HL-60 (cell line): ENCODE measurements around the gene NOLC1.

Experiments
- DNase-seq, 2 experiments: peaks; one replicate each; pipeline ENCODE4 v3.0.0-alpha.2; 2010 to 2020; ENCODE audit warnings: low read depth in 1 of 2, low spot score in 1 of 2
- H3K27ac ChIP-seq: fragments of 250-450 bp; sonication (Bioruptor Pico); replicated peaks from 2 replicates; pipeline ENCODE4 v1.5.1; 2020; ENCODE audit warnings: mild to moderate bottlenecking, moderate library complexity
- H3K27me3 ChIP-seq: fragments of 250-450 bp; sonication (Bioruptor Pico); 2 replicates; pipeline ENCODE4 v1.5.1; 2021; ENCODE audit warnings: mild to moderate bottlenecking, moderate library complexity; ENCODE audit not compliant: insufficient read depth, poor library complexity, severe bottlenecking
- H3K4me3 ChIP-seq: replicated peaks from 2 replicates; pipeline ENCODE4 v1.5.1; 2011; ENCODE audit warnings: mild to moderate bottlenecking, control low read depth, low read length; ENCODE audit not compliant: insufficient read depth
- CTCF ChIP-seq: IDR thresholded peaks from one replicate; pipeline ENCODE4 v1.5.1; 2011; ENCODE audit warnings: low read length, control low read depth, inconsistent platforms; ENCODE audit not compliant: insufficient read depth
- GABPA ChIP-seq: IDR thresholded peaks from 2 replicates; pipeline ENCODE4 v1.6.1; 2012; ENCODE audit warnings: low read depth
- POLR2AphosphoS5 ChIP-seq: IDR thresholded peaks from 2 replicates; pipeline ENCODE4 v1.6.1; 2012; ENCODE audit warnings: low read depth
- REST ChIP-seq: IDR thresholded peaks from 2 replicates; pipeline ENCODE4 v1.6.1; 2012; ENCODE audit warnings: low read depth; ENCODE audit not compliant: insufficient replicate concordance
- SPI1 ChIP-seq: IDR thresholded peaks from 2 replicates; pipeline ENCODE4 v1.6.1; 2012; ENCODE audit warnings: low read depth, mild to moderate bottlenecking, borderline replicate concordance

Gene NOLC1

GRCh38 chr10:102133373-102134195, 18.6 kb upstream of the NOLC1 start:
- peak overlapping the region; percentile 93 for H3K4me3 ChIP-seq
- TF ChIP-seq CTCF (no peak), GABPA (no peak; the same call in 1 of the 2 replicates), SPI1 (peak; percentile 88)
- H3K27me3 ChIP-seq = no peaks in the 10 kb centered on the region
- DNase-seq = peak; percentile 80 to 87
- peak overlapping the region; percentile 96 for H3K27ac ChIP-seq

- peak overlapping the region; percentile 96 for H3K27ac ChIP-seq
- H3K27me3 ChIP-seq = no peaks in the 10 kb centered on the region
- H3K4me3 ChIP-seq = peak overlapping the region; percentile 93
- no peak for DNase-seq
- no peak for TF ChIP-seq REST
- TF ChIP-seq POLR2AphosphoS5 = no peak
- TF ChIP-seq GABPA = no peak
- no peak for TF ChIP-seq SPI1
- no peak for TF ChIP-seq CTCF
Measured at GRCh38 chr10:102134416-102134815, 17.8 kb upstream of the NOLC1 start.

GRCh38 chr10:102135956-102136526, 16.1 kb upstream of the NOLC1 start:
- Histone ChIP-seq H3K27ac (no peak overlapping the region), H3K4me3 (peak overlapping the region; percentile 8; the same call in 1 of the 2 replicates), H3K27me3 (no peaks in the 10 kb centered on the region)
- TF ChIP-seq GABPA (no peak), SPI1 (no peak), POLR2AphosphoS5 (no peak)
- peak in 1 of 2 experiments; percentile 7 for DNase-seq

- Histone ChIP-seq H3K27me3 (no peaks in the 10 kb centered on the region), H3K27ac (no peak overlapping the region), H3K4me3 (no peak overlapping the region)
- TF ChIP-seq POLR2AphosphoS5 = 0 out of 2 replicates have a peak, but pooled peaks have one; percentile 4
- TF ChIP-seq CTCF = no peak
- peak in 1 of 2 experiments; percentile 16 for DNase-seq
Measured at GRCh38 chr10:102139281-102140110, 12.7 kb upstream of the NOLC1 start.
